Psoas muscle (tissue), 8 donors: ENCODE measurements around the gene RTL3. TPM values are rescaled to one million over a fixed set of nuclear protein-coding genes. Genes with fewer than 3 reads are reported as not detected.
"Not testable (repeated sequence)": the region's sequence is repeated elsewhere in the genome, so short reads cannot be mapped to it uniquely, and the experiment has no call there.

Experiments used
- ATAC-seq, 4 donors: fragments of 200-7000 bp; cut with Tn5 transposase; one replicate each; pipeline ENCODE4 v1.9.1; 2020; ENCODE audit warnings: moderate library complexity in 3 of 4, mild to moderate bottlenecking in 2 of 4
- DNase-seq, 2 donors: peaks; one replicate each; pipeline ENCODE4 v3.0.0-alpha.2; 2020
- H3K27ac ChIP-seq: fragments of 200-600 bp; one replicate; pipeline ENCODE4 v1.8.0; 2022
- H3K27me3 ChIP-seq, 3 donors: fragments of 200-600 bp in 1 of 3; one replicate each; pipeline versions ENCODE4 v1.6.1 to v1.8.0; 2013 to 2022; ENCODE audit warnings: low read length in 2 of 3, mild to moderate bottlenecking in 2 of 3, moderate library complexity in 1 of 3; ENCODE audit not compliant: insufficient read depth in 3 of 3
- H3K36me3 ChIP-seq, 2 donors: fragments of 200-600 bp in 1 of 2; one replicate each; pipeline versions ENCODE4 v1.6.1 to v1.8.0; 2013 to 2022; ENCODE audit warnings: low read depth in 1 of 2, mild to moderate bottlenecking in 1 of 2, moderate library complexity in 1 of 2; ENCODE audit not compliant: insufficient read depth in 1 of 2
- H3K4me1 ChIP-seq: fragments of 200-600 bp; one replicate; pipeline ENCODE4 v1.8.0; 2022
- H3K4me3 ChIP-seq: fragments of 200-600 bp; one replicate; pipeline ENCODE4 v1.8.0; 2022; ENCODE audit warnings: mild to moderate bottlenecking
- H3K9me3 ChIP-seq: fragments of 200-600 bp; one replicate; pipeline ENCODE4 v1.8.0; 2022
- WGBS, 3 donors: extraction: QIAGEN DNeasy Blood & Tissue Kit; methylation state at CpG; one replicate each; pipeline versions ENCODE4 v1.1.6 to v1.1.7; 2013; 5-methylcytosine and 5-hydroxymethylcytosine counted together
- intact Hi-C, 2 donors: fragments of 100-400 bp; cut with DNase I; formaldehyde crosslinking; loops; one replicate each; pipeline versions ENCODE4 v1.11.0 to v1.14.2; 2022
- polyA plus RNA-seq, 3 donors: library from polyadenylated mRNA; stranded (reverse); fragments of 200-250 nt; gene quantifications; one replicate each; pipeline ENCODE4 v1.2.3, GENCODE V29; 2013
- total RNA-seq, 4 donors: library from RNA; stranded (reverse); fragmentation: NEBNext Ultra II Directional in 2 of 4; extraction: Animal tissue kit (Norgen Biotek cat#: 25700) in 2 of 4; gene quantifications; one replicate each; pipeline versions ENCODE4 v1.2.1 to v1.2.4, GENCODE V29; 2021 to 2023
- TF ChIP-seq, protein P1 (sequence below): fragments of 200-600 bp; IDR thresholded peaks from one replicate; pipeline ENCODE4 v1.8.0; 2022; ENCODE audit warnings: antibody characterized with exemption
- donor health status: healthy with polysubstance abuse.
- donor health status: DM: no; HTN: no; CAD: no; lungs with moderate emphysema.
- donor health status: Bipolar disorder and iron deficiency.
- donor health status: healthy.
- donor health status: DM: yes; HTN: yes; CAD: no.
- donor health status: DM: no; HTN: no; CAD: no.
- donor health status: DM: no; HTN: no; CAD: no.
- donor health status: DM: yes; HTN: yes; CAD: no.

Gene RTL3
- total and polyA plus RNA-seq, 7 donors: 0.04 to 0.34 (median 0.10) TPM; not detected in 4

DNA sequence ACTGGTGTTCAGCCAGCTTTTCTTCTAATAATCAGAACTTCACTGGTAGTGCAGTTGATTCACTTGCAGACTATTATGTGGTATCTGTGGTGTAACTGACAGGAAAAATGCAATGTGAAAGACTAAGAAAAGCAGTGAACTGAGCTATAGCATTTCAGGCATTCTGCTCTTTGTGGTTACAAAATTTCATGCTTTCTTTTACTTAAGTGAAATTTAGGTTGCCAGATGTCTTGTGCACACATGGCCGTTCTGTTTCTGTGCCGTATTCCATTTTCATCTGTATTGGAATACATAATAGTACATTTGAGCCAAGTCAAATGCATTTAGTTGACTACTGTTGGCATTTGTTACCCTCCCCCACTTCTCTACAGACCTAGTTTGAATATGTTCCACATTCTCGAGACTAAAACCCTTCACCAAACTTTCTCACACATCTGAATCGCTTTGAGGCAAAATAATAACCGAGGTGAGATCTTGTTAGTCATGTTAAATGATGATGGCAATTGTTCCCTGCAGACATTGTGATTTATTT lies 8.2 kb downstream of the RTL3 start:
- ATAC-seq (no peak), DNase-seq (no peak)
- TF ChIP-seq, protein P1, sequence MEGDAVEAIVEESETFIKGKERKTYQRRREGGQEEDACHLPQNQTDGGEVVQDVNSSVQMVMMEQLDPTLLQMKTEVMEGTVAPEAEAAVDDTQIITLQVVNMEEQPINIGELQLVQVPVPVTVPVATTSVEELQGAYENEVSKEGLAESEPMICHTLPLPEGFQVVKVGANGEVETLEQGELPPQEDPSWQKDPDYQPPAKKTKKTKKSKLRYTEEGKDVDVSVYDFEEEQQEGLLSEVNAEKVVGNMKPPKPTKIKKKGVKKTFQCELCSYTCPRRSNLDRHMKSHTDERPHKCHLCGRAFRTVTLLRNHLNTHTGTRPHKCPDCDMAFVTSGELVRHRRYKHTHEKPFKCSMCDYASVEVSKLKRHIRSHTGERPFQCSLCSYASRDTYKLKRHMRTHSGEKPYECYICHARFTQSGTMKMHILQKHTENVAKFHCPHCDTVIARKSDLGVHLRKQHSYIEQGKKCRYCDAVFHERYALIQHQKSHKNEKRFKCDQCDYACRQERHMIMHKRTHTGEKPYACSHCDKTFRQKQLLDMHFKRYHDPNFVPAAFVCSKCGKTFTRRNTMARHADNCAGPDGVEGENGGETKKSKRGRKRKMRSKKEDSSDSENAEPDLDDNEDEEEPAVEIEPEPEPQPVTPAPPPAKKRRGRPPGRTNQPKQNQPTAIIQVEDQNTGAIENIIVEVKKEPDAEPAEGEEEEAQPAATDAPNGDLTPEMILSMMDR: no peak
- Histone ChIP-seq H3K36me3 (no peaks in the 10 kb centered on the region), H3K9me3 (no peaks in the 10 kb centered on the region), H3K4me3 (no peak overlapping the region), H3K4me1 (no peaks in the 10 kb centered on the region), H3K27me3 (peaks cover 0 to 3% (median 0%) of the 10 kb centered on the region in 3 donors), H3K27ac (no peak overlapping the region)
- intact Hi-C loops: no loop called here
- WGBS, 3 donors: 20 to 29% (median 22%) methylated on average over 5 of the region's 5 CpGs

DNA sequence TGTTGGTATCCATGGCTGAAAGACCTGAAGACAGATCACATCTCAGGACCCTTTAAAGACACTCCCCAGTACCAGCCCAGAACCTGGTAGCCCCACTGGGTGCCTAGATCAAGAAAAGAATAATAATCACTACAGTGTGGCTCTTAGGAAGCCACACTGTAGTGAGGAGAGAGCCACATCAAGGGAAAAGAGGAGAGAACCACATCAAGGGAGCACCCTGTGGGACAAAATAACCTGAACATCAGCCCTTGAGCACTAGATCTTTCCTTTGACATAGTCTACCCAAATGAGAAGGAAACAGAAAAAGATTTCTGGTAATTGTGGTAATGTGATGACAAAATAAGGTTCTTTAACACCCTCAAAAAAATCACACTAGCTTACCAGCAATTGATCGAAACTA lies 15.3 kb downstream of the RTL3 start:
- H3K36me3 ChIP-seq: no peaks in the 10 kb centered on the region
- WGBS, 3 donors: 92 to 100% (median 100%) methylated on average over 1 of the region's 1 CpG
- H3K4me3 ChIP-seq: no peak overlapping the region
- intact Hi-C loops: no loop called here
- no peak overlapping the region for H3K27ac ChIP-seq
- DNase-seq (no peak), ATAC-seq (no peak)
- TF ChIP-seq, protein P1: no peak
- no peaks in the 10 kb centered on the region for H3K27me3 ChIP-seq
- no peaks in the 10 kb centered on the region for H3K9me3 ChIP-seq
- H3K4me1 ChIP-seq: no peaks in the 10 kb centered on the region

GRCh38 chrX:78643096-78643495 lies 16.0 kb downstream of the RTL3 start:
- Histone ChIP-seq H3K4me3 (no peak overlapping the region), H3K9me3 (no peaks in the 10 kb centered on the region)
- intact Hi-C loops: no loop called here

DNA sequence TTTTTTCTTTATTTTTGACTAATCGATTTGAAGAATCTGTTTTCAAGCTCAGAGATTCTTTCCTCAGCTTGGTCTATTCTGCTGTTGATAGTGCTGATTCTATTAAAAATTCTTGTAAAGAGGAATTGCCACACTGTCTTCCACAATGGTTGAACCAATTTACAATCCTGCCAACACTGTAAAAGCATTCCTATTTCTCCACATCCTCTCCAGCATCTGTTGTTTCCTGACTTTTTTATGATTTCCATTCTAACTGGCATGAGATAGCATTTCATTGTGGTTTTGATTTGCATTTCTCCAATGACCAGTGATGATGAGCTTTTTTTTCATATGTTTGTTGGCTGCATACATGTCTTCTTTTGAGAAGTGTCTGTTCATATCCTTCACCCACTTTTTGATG lies 23.0 kb downstream of the RTL3 start:
- ATAC-seq, H3K27me3 ChIP-seq, H3K36me3 ChIP-seq, H3K9me3 ChIP-seq, H3K27ac ChIP-seq, H3K4me1 ChIP-seq, DNase-seq, H3K4me3 ChIP-seq, intact Hi-C loops: not testable (repeated sequence)
- WGBS, 3 donors: 71 to 91% (median 78%) methylated on average over 1 of the region's 1 CpG

More at GRCh38 chrX:78643096-78643495, 16.0 kb downstream of the RTL3 start:
- H3K36me3 ChIP-seq: no peaks in the 10 kb centered on the region
- no peaks in the 10 kb centered on the region for H3K27me3 ChIP-seq
- H3K27ac ChIP-seq: no peak overlapping the region
- no peaks in the 10 kb centered on the region for H3K4me1 ChIP-seq
- 58 to 87% (median 61%) methylated on average over 1 of the region's 1 CpG for WGBS, 3 donors
- TF ChIP-seq, protein P1: no peak
- no peak for ATAC-seq
- no peak for DNase-seq

GRCh38 chrX:78624962-78625909 lies 33.9 kb downstream of the RTL3 start:
- no peak for ATAC-seq
- intact Hi-C loops: no loop called here
- H3K4me3 ChIP-seq: no peak overlapping the region
- 18 to 31% (median 30%) methylated on average over 2 of the region's 2 CpGs for WGBS, 3 donors
- no peaks in the 10 kb centered on the region for H3K4me1 ChIP-seq
- no peak for DNase-seq
- TF ChIP-seq, protein P1: no peak
- H3K27ac ChIP-seq: no peak overlapping the region
- no peaks in the 10 kb centered on the region for H3K36me3 ChIP-seq
- peaks cover 0 to 11% (median 0%) of the 10 kb centered on the region in 3 donors for H3K27me3 ChIP-seq
- H3K9me3 ChIP-seq: no peaks in the 10 kb centered on the region
